Erythroblast (primary cell): ENCODE data around the gene CACNA1S.

Experiments used
- DNase-seq, 2 experiments: peaks; one replicate each; lab custom pipeline; 2025; lab: John Stamatoyannopoulos, UW
- GATA1 ChIP-seq: IDR thresholded peaks from 2 replicates; pipeline ENCODE4 v1.6.1; 2011; ENCODE audit warnings: low read depth, mild to moderate bottlenecking, control low read depth, low read length, moderate library complexity
- POLR2A ChIP-seq: IDR thresholded peaks from 2 replicates; pipeline ENCODE4 v1.6.1; 2011; ENCODE audit warnings: mild to moderate bottlenecking, low read length

The CACNA1S gene

GRCh38 chr1:201136355-201137023 lies 24.3 kb upstream of the CACNA1S start:
- DNase-seq, result no peak
- no peak for TF ChIP-seq GATA1
- TF ChIP-seq POLR2A, result no peak

GRCh38 chr1:201134405-201134804 lies 22.2 kb upstream of the CACNA1S start:
- no peak for DNase-seq
- TF ChIP-seq POLR2A (no peak), GATA1 (no peak)

- no peak for DNase-seq
- TF ChIP-seq POLR2A, result no peak
- no peak for TF ChIP-seq GATA1
These were observed 19.2 kb upstream of the CACNA1S start for GRCh38 chr1:201131398-201131797.

GRCh38 chr1:201128962-201129361 lies 16.7 kb upstream of the CACNA1S start:
- TF ChIP-seq POLR2A (no peak), GATA1 (no peak)
- no peak for DNase-seq

GRCh38 chr1:201128476-201128875 lies 16.2 kb upstream of the CACNA1S start:
- DNase-seq, result no peak
- no peak for TF ChIP-seq GATA1
- TF ChIP-seq POLR2A, result no peak

- TF ChIP-seq POLR2A, result no peak
- TF ChIP-seq GATA1, result no peak
- DNase-seq, result no peak
These were observed 15.7 kb upstream of the CACNA1S start for GRCh38 chr1:201127755-201128455.

- DNase-seq, result no peak
- TF ChIP-seq GATA1 (no peak), POLR2A (no peak)
These were observed 14.9 kb upstream of the CACNA1S start, which contains the start of gene ASCL5 for GRCh38 chr1:201126832-201127754. TSS of gene ASCL5 (minus strand) at chr1:201127184. CDS start at chr1:201115372, 11,812 bp downstream.

GRCh38 chr1:201126463-201126831 lies 14.2 kb upstream of the CACNA1S start:
- TF ChIP-seq GATA1 (no peak), POLR2A (no peak)
- no peak for DNase-seq

GRCh38 chr1:201125800-201126199 lies 13.6 kb upstream of the CACNA1S start:
- DNase-seq, result no peak
- TF ChIP-seq POLR2A, result no peak
- no peak for TF ChIP-seq GATA1

- TF ChIP-seq POLR2A, result no peak
- no peak for TF ChIP-seq GATA1
- DNase-seq, result no peak
These were observed 12.8 kb upstream of the CACNA1S start for GRCh38 chr1:201125019-201125418.

GRCh38 chr1:201123866-201124265 lies 11.6 kb upstream of the CACNA1S start:
- no peak for TF ChIP-seq GATA1
- no peak for TF ChIP-seq POLR2A
- no peak for DNase-seq

GRCh38 chr1:201122321-201122957 lies 10.2 kb upstream of the CACNA1S start:
- TF ChIP-seq POLR2A, result no peak
- no peak for TF ChIP-seq GATA1
- no peak for DNase-seq
